ENCODE measurements around the gene BOLA3.

The BOLA3 gene

DNA sequence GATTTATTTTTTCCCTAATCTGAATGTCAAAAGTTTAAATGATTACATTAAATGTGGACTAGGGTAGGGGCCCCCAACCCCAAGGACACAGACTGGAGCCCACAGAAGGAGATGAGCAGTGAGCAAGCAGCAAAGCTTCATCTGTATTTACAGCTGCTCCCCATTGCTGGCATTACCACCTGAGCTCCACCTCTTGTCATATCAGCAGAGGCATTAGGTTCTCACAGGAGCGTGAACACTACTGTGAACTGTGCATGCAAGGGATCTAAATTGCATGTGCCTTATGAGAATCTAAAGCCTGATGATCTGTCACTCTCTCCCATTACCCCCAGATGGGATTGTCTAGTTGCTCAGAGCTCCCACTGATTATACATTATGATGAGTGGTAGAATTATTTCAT, 27.2 kb upstream of the BOLA3 start:
- H3K27ac Mint-ChIP-seq = peak overlapping the region; percentile 17
- peaks cover 52% of the 10 kb centered on the region for H3K36me3 Mint-ChIP-seq (ENCODE audit: low read depth)
- H3K9me3 Mint-ChIP-seq = no peaks in the 10 kb centered on the region
- H3K27me3 Mint-ChIP-seq = no peaks in the 10 kb centered on the region
- peaks cover 59% of the 10 kb centered on the region for H3K4me1 Mint-ChIP-seq (ENCODE audit: low read depth)
- peak overlapping the region; percentile 35 for H3K4me3 Mint-ChIP-seq

DNA sequence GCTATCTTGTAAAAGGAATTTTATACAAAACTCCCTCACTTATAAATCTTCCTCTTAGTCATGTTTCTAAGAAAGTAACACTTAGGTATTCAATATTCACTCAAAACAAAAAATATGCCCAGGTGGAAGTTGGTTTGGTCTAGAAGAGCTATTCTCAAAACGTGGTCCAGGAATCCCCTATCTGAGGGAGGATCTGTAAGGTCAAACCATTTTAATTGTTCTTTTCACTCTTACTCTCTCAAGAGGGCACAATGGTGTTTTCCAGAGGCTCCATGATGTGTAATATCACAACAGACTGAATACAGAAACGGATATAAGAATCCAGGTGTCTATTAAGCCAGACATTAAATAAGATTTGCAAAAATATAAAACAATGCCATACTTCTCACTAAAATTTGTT, 21.0 kb upstream of the BOLA3 start:
- Mint-ChIP-seq H3K4me3 (peak overlapping the region; percentile 1), H3K27me3 (no peaks in the 10 kb centered on the region), H3K4me1 (ENCODE audit: low read depth) (peaks cover 38% of the 10 kb centered on the region), H3K36me3 (ENCODE audit: low read depth) (peaks cover 80% of the 10 kb centered on the region), H3K27ac (peak overlapping the region; percentile 75), H3K9me3 (no peaks in the 10 kb centered on the region)

- no peak overlapping the region for H3K4me3 Mint-ChIP-seq
- H3K9me3 Mint-ChIP-seq = no peaks in the 10 kb centered on the region
Measured at GRCh38 chr2:74164761-74165160, 17.0 kb upstream of the BOLA3 start.

DNA sequence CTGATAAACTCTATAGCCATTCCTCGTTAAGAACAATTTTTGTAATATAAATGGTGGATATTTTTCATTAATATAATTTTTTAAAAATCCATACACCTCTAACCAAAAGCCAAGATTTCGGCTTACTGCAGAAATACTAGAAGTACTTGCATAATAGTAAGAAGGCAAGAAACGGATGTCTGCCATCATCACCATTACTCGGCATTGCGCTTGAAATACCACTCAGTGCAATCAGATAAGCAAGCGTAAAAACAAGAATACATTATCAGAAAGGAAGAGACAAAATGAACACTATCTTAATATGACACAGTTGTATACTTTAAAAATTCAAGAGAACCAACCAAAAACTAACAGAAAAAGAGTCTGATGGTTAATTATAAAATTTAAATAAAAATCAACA, 15.2 kb upstream of the BOLA3 start:
- Mint-ChIP-seq H3K9me3 (no peaks in the 10 kb centered on the region), H3K36me3 (ENCODE audit: low read depth) (peaks cover 81% of the 10 kb centered on the region), H3K27ac (no peak overlapping the region), H3K4me1 (ENCODE audit: low read depth) (peaks cover 10% of the 10 kb centered on the region), H3K4me3 (no peak overlapping the region), H3K27me3 (no peaks in the 10 kb centered on the region)

More at GRCh38 chr2:74164761-74165160, 17.0 kb upstream of the BOLA3 start:
- peaks cover 83% of the 10 kb centered on the region for H3K36me3 Mint-ChIP-seq (ENCODE audit: low read depth)
- no peak overlapping the region for H3K27ac Mint-ChIP-seq
- H3K27me3 Mint-ChIP-seq = no peaks in the 10 kb centered on the region
- H3K4me1 Mint-ChIP-seq (ENCODE audit: low read depth) = peaks cover 24% of the 10 kb centered on the region

DNA sequence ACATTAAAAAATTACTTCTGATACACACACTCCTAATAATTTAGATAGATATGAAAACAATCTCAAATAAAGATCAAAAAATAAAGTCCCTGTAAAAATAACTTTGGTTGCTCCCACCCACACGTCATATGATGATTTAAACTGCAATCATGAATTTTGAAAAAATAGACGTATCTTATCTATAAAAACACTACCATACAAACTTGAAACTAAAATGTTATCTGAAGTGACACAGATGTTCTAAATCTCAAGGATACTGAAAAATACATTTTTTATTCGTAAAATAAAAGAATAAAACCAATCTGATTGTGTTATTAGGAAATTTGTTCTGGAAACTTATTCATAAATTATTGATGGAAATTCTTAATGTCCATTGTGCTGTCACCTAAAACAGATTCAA, 8.1 kb upstream of the BOLA3 start:
- H3K4me3 Mint-ChIP-seq = no peak overlapping the region
- no peak overlapping the region for H3K27ac Mint-ChIP-seq
- no peaks in the 10 kb centered on the region for H3K4me1 Mint-ChIP-seq (ENCODE audit: low read depth)
- H3K9me3 Mint-ChIP-seq = no peaks in the 10 kb centered on the region
- H3K27me3 Mint-ChIP-seq = no peaks in the 10 kb centered on the region
- peaks cover 65% of the 10 kb centered on the region for H3K36me3 Mint-ChIP-seq (ENCODE audit: low read depth)

DNA sequence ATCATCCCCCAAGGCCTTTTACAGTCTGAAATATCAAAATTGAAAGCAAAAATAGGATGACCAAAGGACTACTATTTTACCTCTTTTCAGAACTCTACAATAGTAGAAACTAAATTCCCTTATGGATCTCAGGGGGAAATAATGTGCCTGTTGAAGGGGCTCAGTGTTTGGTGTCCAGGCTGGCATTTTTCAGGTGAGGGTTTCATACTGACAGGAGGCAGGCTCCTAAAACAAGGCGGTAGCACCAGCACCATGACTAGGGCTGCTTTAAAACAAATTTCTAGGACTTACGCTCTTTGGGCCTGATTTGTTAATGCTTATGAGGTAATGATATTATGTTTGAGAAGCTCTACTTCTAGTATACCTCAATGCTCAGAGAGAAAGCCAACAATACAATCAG, 5.2 kb upstream of the BOLA3 start:
- Mint-ChIP-seq H3K27ac (peak overlapping the region; percentile 77), H3K4me1 (ENCODE audit: low read depth) (no peaks in the 10 kb centered on the region), H3K36me3 (ENCODE audit: low read depth) (peaks cover 49% of the 10 kb centered on the region), H3K4me3 (no peak overlapping the region), H3K27me3 (no peaks in the 10 kb centered on the region), H3K9me3 (no peaks in the 10 kb centered on the region)

GRCh38 chr2:74149570-74150319, 2.0 kb upstream of the BOLA3 start:
- Mint-ChIP-seq H3K27me3 (no peaks in the 10 kb centered on the region), H3K9me3 (no peaks in the 10 kb centered on the region), H3K36me3 (ENCODE audit: low read depth) (peaks cover 22% of the 10 kb centered on the region), H3K27ac (no peak overlapping the region), H3K4me1 (ENCODE audit: low read depth) (peaks cover 3% of the 10 kb centered on the region), H3K4me3 (no peak overlapping the region)

GRCh38 chr2:74149247-74149525, 1.5 kb upstream of the BOLA3 start:
- Mint-ChIP-seq H3K4me3 (no peak overlapping the region), H3K4me1 (ENCODE audit: low read depth) (peaks cover 3% of the 10 kb centered on the region), H3K9me3 (no peaks in the 10 kb centered on the region), H3K27ac (no peak overlapping the region), H3K36me3 (ENCODE audit: low read depth) (peaks cover 20% of the 10 kb centered on the region), H3K27me3 (no peaks in the 10 kb centered on the region)

GRCh38 chr2:74148457-74149246, 940 bp upstream of the BOLA3 start:
- Mint-ChIP-seq H3K27me3 (no peaks in the 10 kb centered on the region), H3K36me3 (ENCODE audit: low read depth) (peaks cover 19% of the 10 kb centered on the region), H3K9me3 (no peaks in the 10 kb centered on the region), H3K4me1 (ENCODE audit: low read depth) (peaks cover 3% of the 10 kb centered on the region), H3K4me3 (no peak overlapping the region), H3K27ac (no peak overlapping the region)

DNA sequence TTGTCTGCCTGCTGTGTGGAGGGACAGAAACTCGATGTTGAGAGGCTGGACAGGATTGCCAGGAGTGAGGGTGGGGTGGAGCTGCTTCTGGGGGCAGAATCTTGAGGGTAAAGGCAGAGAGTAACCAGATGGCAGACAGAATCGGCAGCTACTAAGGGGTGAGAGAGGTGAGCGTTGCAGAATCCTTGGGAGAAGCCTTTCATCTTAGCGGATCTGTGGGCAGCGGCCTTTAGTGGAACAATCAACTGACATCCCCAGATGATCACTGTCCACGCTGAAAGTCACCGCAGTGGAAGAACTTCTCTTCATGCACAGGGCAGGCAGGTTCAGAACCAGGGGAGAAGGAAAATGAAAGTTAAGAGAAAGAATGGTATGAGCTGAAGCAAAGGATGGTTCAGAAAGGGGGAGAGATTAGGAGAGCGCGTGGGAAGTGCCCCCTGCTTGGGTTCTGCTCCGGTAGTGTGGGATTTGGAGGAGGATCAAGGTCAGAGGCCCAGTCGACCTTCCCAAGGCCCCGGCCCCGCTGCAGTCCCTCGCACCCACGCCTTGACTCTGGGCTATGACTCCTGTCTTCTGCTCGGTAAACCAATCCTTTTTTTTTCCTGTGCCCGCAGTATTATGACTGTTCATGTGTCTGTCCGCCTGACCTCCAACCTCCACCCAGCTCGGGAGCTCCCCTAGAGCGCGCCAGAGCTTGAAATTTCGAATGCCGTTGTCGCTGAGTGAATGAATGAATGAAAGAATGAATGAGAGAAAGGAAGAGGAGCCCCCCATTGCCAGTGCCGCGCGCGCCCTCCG, 584 bp downstream of the BOLA3 start:
- no peak overlapping the region for H3K4me3 Mint-ChIP-seq
- H3K36me3 Mint-ChIP-seq (ENCODE audit: low read depth) = peaks cover 14% of the 10 kb centered on the region
- no peak overlapping the region for H3K27ac Mint-ChIP-seq
- no peaks in the 10 kb centered on the region for H3K9me3 Mint-ChIP-seq
- H3K27me3 Mint-ChIP-seq = no peaks in the 10 kb centered on the region
- H3K4me1 Mint-ChIP-seq (ENCODE audit: low read depth) = peaks cover 6% of the 10 kb centered on the region

GRCh38 chr2:74142340-74142739, 5.4 kb downstream of the BOLA3 start:
- Mint-ChIP-seq H3K4me1 (ENCODE audit: low read depth) (peaks cover 6% of the 10 kb centered on the region), H3K36me3 (ENCODE audit: low read depth) (peaks cover 38% of the 10 kb centered on the region), H3K9me3 (no peaks in the 10 kb centered on the region), H3K27me3 (no peaks in the 10 kb centered on the region), H3K27ac (no peak overlapping the region), H3K4me3 (no peak overlapping the region)

GRCh38 chr2:74138600-74139323, 8.9 kb downstream of the BOLA3 start:
- Mint-ChIP-seq H3K27ac (no peak overlapping the region), H3K4me3 (no peak overlapping the region), H3K27me3 (no peaks in the 10 kb centered on the region), H3K9me3 (no peaks in the 10 kb centered on the region), H3K36me3 (ENCODE audit: low read depth) (peaks cover 48% of the 10 kb centered on the region), H3K4me1 (ENCODE audit: low read depth) (peaks cover 3% of the 10 kb centered on the region)

GRCh38 chr2:74137651-74138599, 9.8 kb downstream of the BOLA3 start:
- Mint-ChIP-seq H3K4me1 (ENCODE audit: low read depth) (peaks cover 3% of the 10 kb centered on the region), H3K27me3 (no peaks in the 10 kb centered on the region), H3K9me3 (no peaks in the 10 kb centered on the region), H3K4me3 (no peak overlapping the region), H3K36me3 (ENCODE audit: low read depth) (peaks cover 54% of the 10 kb centered on the region), H3K27ac (no peak overlapping the region)

GRCh38 chr2:74131901-74132300, 15.8 kb downstream of the BOLA3 start:
- Mint-ChIP-seq H3K27ac (no peak overlapping the region), H3K27me3 (no peaks in the 10 kb centered on the region), H3K4me1 (ENCODE audit: low read depth) (no peaks in the 10 kb centered on the region), H3K4me3 (no peak overlapping the region), H3K36me3 (ENCODE audit: low read depth) (peaks cover 21% of the 10 kb centered on the region), H3K9me3 (no peaks in the 10 kb centered on the region)
